H9 (cell line): ENCODE results near the gene ABLIM1. TPM values are rescaled to one million over a fixed set of nuclear protein-coding genes. Genes with fewer than 3 reads are reported as not detected.

Experiments
- DNase-seq: peaks from one replicate; pipeline ENCODE4 v3.0.0-alpha.2; 2017
- H2AFZ ChIP-seq: one replicate; pipeline ENCODE4 v1.6.1; 2013; ENCODE audit warnings: mild to moderate bottlenecking, low read length, control low read depth, moderate library complexity
- H2AK5ac ChIP-seq: 2 replicates; pipeline ENCODE4 v1.6.1; 2013; ENCODE audit warnings: low read length, control low read depth, mixed read lengths; ENCODE audit not compliant: insufficient read length
- H2BK120ac ChIP-seq: one replicate; pipeline ENCODE4 v1.6.1; 2013; ENCODE audit warnings: low read depth, mild to moderate bottlenecking, low read length, control low read depth, inconsistent platforms; ENCODE audit not compliant: poor library complexity, severe bottlenecking
- H2BK12ac ChIP-seq: 2 replicates; pipeline ENCODE4 v1.6.1; 2013; ENCODE audit warnings: low read length, control low read depth, mixed read lengths, low read depth; ENCODE audit not compliant: insufficient read length
- H2BK15ac ChIP-seq: 2 replicates; pipeline ENCODE4 v1.6.1; 2013; ENCODE audit warnings: low read depth, low read length, control low read depth
- H2BK20ac ChIP-seq: one replicate; pipeline ENCODE4 v1.6.1; 2013; ENCODE audit warnings: low read depth, mild to moderate bottlenecking, low read length, control low read depth, inconsistent platforms; ENCODE audit not compliant: poor library complexity, severe bottlenecking
- H2BK5ac ChIP-seq: 2 replicates; pipeline ENCODE4 v1.6.1; 2013; ENCODE audit warnings: low read length, control low read depth, mixed read lengths; ENCODE audit not compliant: insufficient read length
- H3K14ac ChIP-seq: 2 replicates; pipeline ENCODE4 v1.6.1; 2013; ENCODE audit warnings: low read length, control low read depth; ENCODE audit not compliant: insufficient read depth
- H3K18ac ChIP-seq: 2 replicates; pipeline ENCODE4 v1.6.1; 2013; ENCODE audit warnings: low read depth, mild to moderate bottlenecking, mixed read lengths, low read length, control low read depth; ENCODE audit not compliant: insufficient read length
- H3K23ac ChIP-seq: 2 replicates; pipeline ENCODE4 v1.6.1; 2013; ENCODE audit warnings: low read length, control low read depth, mixed read lengths, low read depth; ENCODE audit not compliant: insufficient read length
- H3K23me2 ChIP-seq: 2 replicates; pipeline ENCODE4 v1.6.1; 2013; ENCODE audit warnings: low read depth, mild to moderate bottlenecking, mixed read lengths, low read length, control low read depth; ENCODE audit not compliant: insufficient read length, poor library complexity, severe bottlenecking
- H3K27ac ChIP-seq: 2 replicates; pipeline ENCODE4 v1.5.1; 2013; ENCODE audit warnings: low read length, control low read depth, mixed read lengths, low read depth; ENCODE audit not compliant: insufficient read length
- H3K27me3 ChIP-seq: 2 replicates; pipeline ENCODE4 v1.6.1; 2013; ENCODE audit warnings: low read length, control low read depth, inconsistent platforms; ENCODE audit not compliant: insufficient read depth
- H3K4ac ChIP-seq: 2 replicates; pipeline ENCODE4 v1.6.1; 2013; ENCODE audit warnings: low read depth, mild to moderate bottlenecking, control low read depth, inconsistent platforms, low read length, moderate library complexity
- H3K4me1 ChIP-seq: 2 replicates; pipeline ENCODE4 v1.6.1; 2013; ENCODE audit warnings: low read length, control low read depth, inconsistent platforms; ENCODE audit not compliant: insufficient read depth
- H3K4me2 ChIP-seq: 2 replicates; pipeline ENCODE4 v1.6.1; 2013; ENCODE audit warnings: low read length, control low read depth, mixed read lengths; ENCODE audit not compliant: insufficient read length, insufficient read depth
- H3K56ac ChIP-seq: 2 replicates; pipeline ENCODE4 v1.6.1; 2013; ENCODE audit warnings: low read depth, mild to moderate bottlenecking, mixed read lengths, low read length, control low read depth; ENCODE audit not compliant: insufficient read length
- H3K79me1 ChIP-seq: 2 replicates; pipeline ENCODE4 v1.6.1; 2013; ENCODE audit warnings: low read depth, mild to moderate bottlenecking, moderate library complexity, low read length, control low read depth, inconsistent platforms; ENCODE audit not compliant: insufficient read depth, poor library complexity, severe bottlenecking
- H3K79me2 ChIP-seq: 2 replicates; pipeline ENCODE4 v1.6.1; 2013; ENCODE audit warnings: low read length, control low read depth, inconsistent platforms; ENCODE audit not compliant: insufficient read depth
- H3K9ac ChIP-seq: 2 replicates; pipeline ENCODE4 v1.6.1; 2013; ENCODE audit warnings: low read length, control low read depth, mixed read lengths; ENCODE audit not compliant: insufficient read length; ENCODE audit errors: extremely low read depth
- H3K9me3 ChIP-seq: one replicate; pipeline ENCODE4 v1.6.1; 2013; ENCODE audit warnings: low read depth, low read length, inconsistent platforms; ENCODE audit not compliant: control insufficient read depth
- H3T11ph ChIP-seq: one replicate; pipeline ENCODE4 v1.6.1; 2013; ENCODE audit warnings: mild to moderate bottlenecking, low read length, control low read depth, inconsistent platforms
- H4K20me1 ChIP-seq: one replicate; pipeline ENCODE4 v1.6.1; 2013; ENCODE audit not compliant: control insufficient read depth, insufficient read length, insufficient read depth
- H4K5ac ChIP-seq: 2 replicates; pipeline ENCODE4 v1.6.1; 2013; ENCODE audit warnings: low read depth, mild to moderate bottlenecking, mixed read lengths, low read length, control low read depth; ENCODE audit not compliant: insufficient read length
- H4K8ac ChIP-seq: replicated peaks from 2 replicates; pipeline ENCODE4 v1.6.1; 2013; ENCODE audit warnings: low read length, control low read depth, mixed read lengths, low read depth; ENCODE audit not compliant: insufficient read length
- H4K91ac ChIP-seq: 2 replicates; pipeline ENCODE4 v1.6.1; 2013; ENCODE audit warnings: low read depth, mild to moderate bottlenecking, moderate library complexity, mixed read lengths, low read length, control low read depth; ENCODE audit not compliant: insufficient read length
- H3K27ac Mint-ChIP-seq, 3 experiments: 2 replicates in 2 of 3; 3 replicates in 1 of 3; pipeline ENCODE4 v1.8.0; 2020 to 2021; ENCODE audit warnings: mixed read lengths in 3 of 3, mild to moderate bottlenecking in 1 of 3, moderate library complexity in 1 of 3
- H3K27me3 Mint-ChIP-seq: 2 replicates; pipeline ENCODE4 v1.8.0; 2021; ENCODE audit warnings: low read depth, mild to moderate bottlenecking, moderate library complexity, mixed read lengths
- H3K36me3 Mint-ChIP-seq, 3 experiments: 2 replicates in 2 of 3; 3 replicates in 1 of 3; pipeline ENCODE4 v1.8.0; 2020 to 2021; ENCODE audit warnings: low read depth in 3 of 3, mixed read lengths in 3 of 3; ENCODE audit not compliant: insufficient read depth in 1 of 3
- H3K4me1 Mint-ChIP-seq, 2 experiments: 2 replicates each; pipeline ENCODE4 v1.8.0; 2020; ENCODE audit warnings: mixed read lengths in 2 of 2
- H3K4me3 Mint-ChIP-seq, 2 experiments: 2 replicates in 1 of 2; 3 replicates in 1 of 2; pipeline ENCODE4 v1.8.0; 2020 to 2021; ENCODE audit warnings: mild to moderate bottlenecking in 2 of 2, mixed read lengths in 2 of 2, moderate library complexity in 1 of 2
- H3K9me3 Mint-ChIP-seq, 2 experiments: 2 replicates in 1 of 2; 3 replicates in 1 of 2; pipeline ENCODE4 v1.8.0; 2020; ENCODE audit warnings: mild to moderate bottlenecking in 2 of 2, mixed read lengths in 2 of 2, moderate library complexity in 1 of 2
- WGBS: extraction: QIAGEN DNeasy Blood & Tissue Kit; methylation state at CpG from one replicate; pipeline ENCODE4 v1.1.7; 2013; ENCODE audit warnings: missing lambda C conversion rate, low lambda C conversion rate, mixed read lengths; ENCODE audit not compliant: insufficient read length; ENCODE audit errors: extremely low coverage; 5-methylcytosine and 5-hydroxymethylcytosine counted together
- total RNA-seq: library from RNA; stranded (reverse); gene quantifications from 2 replicates; pipeline ENCODE4 v1.2.1, GENCODE V29; 2021
- TF ChIP-seq, protein P1 (sequence below): fragments of 200-600 bp; sonication (generic); conservative IDR thresholded peaks from 3 replicates; pipeline ENCODE4 v1.8.0; 2021; ENCODE audit warnings: antibody characterized with exemption, mild to moderate bottlenecking

Gene ABLIM1
- total RNA-seq, 1 experiment from 2014 or later: 32.1 TPM

- H3K27ac ChIP-seq: no peak overlapping the region
- TF ChIP-seq, protein P1, sequence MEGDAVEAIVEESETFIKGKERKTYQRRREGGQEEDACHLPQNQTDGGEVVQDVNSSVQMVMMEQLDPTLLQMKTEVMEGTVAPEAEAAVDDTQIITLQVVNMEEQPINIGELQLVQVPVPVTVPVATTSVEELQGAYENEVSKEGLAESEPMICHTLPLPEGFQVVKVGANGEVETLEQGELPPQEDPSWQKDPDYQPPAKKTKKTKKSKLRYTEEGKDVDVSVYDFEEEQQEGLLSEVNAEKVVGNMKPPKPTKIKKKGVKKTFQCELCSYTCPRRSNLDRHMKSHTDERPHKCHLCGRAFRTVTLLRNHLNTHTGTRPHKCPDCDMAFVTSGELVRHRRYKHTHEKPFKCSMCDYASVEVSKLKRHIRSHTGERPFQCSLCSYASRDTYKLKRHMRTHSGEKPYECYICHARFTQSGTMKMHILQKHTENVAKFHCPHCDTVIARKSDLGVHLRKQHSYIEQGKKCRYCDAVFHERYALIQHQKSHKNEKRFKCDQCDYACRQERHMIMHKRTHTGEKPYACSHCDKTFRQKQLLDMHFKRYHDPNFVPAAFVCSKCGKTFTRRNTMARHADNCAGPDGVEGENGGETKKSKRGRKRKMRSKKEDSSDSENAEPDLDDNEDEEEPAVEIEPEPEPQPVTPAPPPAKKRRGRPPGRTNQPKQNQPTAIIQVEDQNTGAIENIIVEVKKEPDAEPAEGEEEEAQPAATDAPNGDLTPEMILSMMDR: no peak
- WGBS: no CpG with 5 or more reads among the region's 3 CpGs
These were observed 258.0 kb downstream of the ABLIM1 start for GRCh38 chr10:114400091-114400490.

More at GRCh38 chr10:114400091-114400490, 258.0 kb downstream of the ABLIM1 start:
- H2BK5ac ChIP-seq: no peak overlapping the region
- no peak overlapping the region for H3K23ac ChIP-seq
- peaks cover 10 to 13% of the 10 kb centered on the region in 2 experiments for H3K4me1 Mint-ChIP-seq
- no peak overlapping the region for H2BK20ac ChIP-seq
- H3K9me3 ChIP-seq: no peaks in the 10 kb centered on the region
- no peak overlapping the region for H3K56ac ChIP-seq
- no peak overlapping the region for H2AFZ ChIP-seq
- H3K4ac ChIP-seq: no peak overlapping the region
- no peaks in the 10 kb centered on the region for H3K79me2 ChIP-seq
- no peak overlapping the region for H3K27ac Mint-ChIP-seq
- H3K9ac ChIP-seq: no peak overlapping the region
- no peaks in the 10 kb centered on the region for H3K9me3 Mint-ChIP-seq
- no peak overlapping the region for H2BK12ac ChIP-seq
- no peak overlapping the region for H3K4me2 ChIP-seq
- no peak overlapping the region for H4K5ac ChIP-seq
- no peaks in the 10 kb centered on the region; the same call in 1 of the 2 replicates for H3K27me3 ChIP-seq
- DNase-seq: no peak
- H3K27me3 Mint-ChIP-seq: peaks cover 90% of the 10 kb centered on the region
- no peaks in the 10 kb centered on the region for H3K36me3 Mint-ChIP-seq
- no peak overlapping the region for H2AK5ac ChIP-seq
- no peak overlapping the region for H3K4me3 Mint-ChIP-seq
- H3K23me2 ChIP-seq: peaks cover 23% of the 10 kb centered on the region
- H2BK120ac ChIP-seq: no peak overlapping the region
- no peaks in the 10 kb centered on the region for H4K20me1 ChIP-seq
- no peak overlapping the region for H2BK15ac ChIP-seq
- H3T11ph ChIP-seq: no peak overlapping the region
- H4K8ac ChIP-seq: no peak overlapping the region
- H3K18ac ChIP-seq: no peak overlapping the region
- H4K91ac ChIP-seq: no peak overlapping the region
- H3K79me1 ChIP-seq: no peaks in the 10 kb centered on the region
- no peak overlapping the region for H3K14ac ChIP-seq
- no peaks in the 10 kb centered on the region for H3K4me1 ChIP-seq
